GM21717 (cell line): ENCODE results near the gene BCAT1.
"Not testable (repeated sequence)": the region's sequence is repeated elsewhere in the genome, so short reads cannot be mapped to it uniquely, and the experiment has no call there.

Experiments
- ATAC-seq: cut with Tn5 transposase; IDR thresholded peaks from one replicate; pipeline ENCODE4 v1.9.1; 2021; ENCODE audit warnings: mild to moderate bottlenecking, moderate library complexity; ENCODE audit not compliant: unreplicated experiment

The BCAT1 gene

DNA sequence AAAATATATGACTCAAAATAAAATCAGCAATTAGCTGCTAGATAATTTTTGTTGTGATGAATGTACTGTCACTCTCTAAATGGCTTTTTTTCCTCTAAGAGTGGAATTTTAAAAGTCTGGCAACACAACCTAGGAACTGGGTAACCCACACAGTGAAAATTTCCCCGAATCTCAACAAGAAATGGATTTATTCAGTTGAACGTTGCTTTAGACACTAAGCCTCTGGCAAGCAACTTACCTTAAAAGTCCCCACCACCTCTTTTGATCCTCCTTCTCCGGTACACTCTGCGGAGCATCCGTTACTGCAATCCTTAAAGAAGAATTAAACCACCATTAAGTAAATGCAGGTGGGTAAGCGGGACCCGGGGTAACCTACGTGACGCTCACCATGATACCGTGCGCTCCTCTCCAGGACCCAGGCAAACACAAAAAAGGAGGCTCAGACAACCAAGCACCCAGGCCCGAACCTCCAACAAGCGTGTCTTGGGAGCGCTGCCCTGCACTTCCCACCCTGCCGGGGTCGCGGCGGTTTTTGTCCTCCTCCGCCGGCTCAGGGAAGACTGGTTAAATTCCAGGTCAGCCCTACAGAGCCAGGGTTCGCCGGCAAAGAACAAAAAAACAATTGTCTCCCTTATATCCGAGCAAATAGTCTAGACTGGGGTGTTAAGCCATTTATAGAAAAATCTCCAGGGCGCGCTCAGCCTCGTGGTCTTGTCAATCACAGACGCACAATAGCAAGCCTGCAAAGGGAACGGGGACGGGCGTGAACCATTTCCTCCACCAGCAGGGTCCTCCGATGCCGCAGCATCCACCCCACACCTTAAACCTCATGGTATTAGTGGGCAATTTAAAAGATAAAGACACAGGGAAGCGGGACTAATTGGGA lies 47.1 kb downstream of the BCAT1 start:
- ATAC-seq = no peak

DNA sequence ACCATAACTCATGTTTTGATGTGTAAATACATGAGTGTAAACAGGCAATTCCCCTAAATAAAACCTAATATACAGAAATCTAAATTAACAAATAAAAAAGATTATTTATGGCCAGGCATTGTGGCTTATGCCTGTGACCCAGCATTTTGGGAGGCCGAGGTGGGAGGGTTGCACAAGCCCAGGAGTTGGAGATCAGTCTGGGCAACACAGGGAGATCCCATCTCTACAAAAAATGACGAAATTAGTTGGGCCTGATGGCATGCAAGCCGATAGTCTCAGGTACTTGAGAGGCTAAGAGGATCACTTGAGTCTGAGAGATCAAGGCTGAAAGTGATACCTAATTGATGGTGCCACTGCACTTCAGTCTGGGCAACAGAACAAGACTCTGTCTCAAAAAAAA lies 48.7 kb downstream of the BCAT1 start:
- no peak for ATAC-seq

DNA sequence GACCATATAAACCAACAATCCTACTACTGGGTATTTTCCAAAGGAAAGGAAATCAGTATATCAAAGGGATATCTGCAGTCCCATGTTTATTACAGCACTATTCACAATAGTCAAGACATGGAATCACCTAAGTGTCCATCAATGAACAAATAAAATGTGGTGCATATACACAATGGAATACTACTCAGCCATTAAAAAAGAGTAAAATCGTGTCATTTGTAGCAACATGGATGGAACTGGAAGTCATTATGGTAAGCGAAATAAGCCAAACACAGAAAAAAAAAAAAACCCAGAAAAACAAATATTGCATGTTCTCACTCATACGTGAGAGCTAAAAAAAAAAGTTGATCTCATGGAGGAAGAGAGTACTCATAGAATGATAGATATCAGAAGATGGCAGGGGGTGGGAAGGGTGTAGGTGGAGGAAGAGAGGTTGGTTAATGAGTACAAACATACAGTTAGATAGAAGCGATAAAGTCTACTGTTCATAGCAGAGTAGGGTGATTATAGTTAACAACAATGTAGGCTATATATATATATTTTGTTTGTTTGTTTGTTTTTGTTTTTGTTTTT lies 49.3 kb downstream of the BCAT1 start:
- no peak for ATAC-seq

DNA sequence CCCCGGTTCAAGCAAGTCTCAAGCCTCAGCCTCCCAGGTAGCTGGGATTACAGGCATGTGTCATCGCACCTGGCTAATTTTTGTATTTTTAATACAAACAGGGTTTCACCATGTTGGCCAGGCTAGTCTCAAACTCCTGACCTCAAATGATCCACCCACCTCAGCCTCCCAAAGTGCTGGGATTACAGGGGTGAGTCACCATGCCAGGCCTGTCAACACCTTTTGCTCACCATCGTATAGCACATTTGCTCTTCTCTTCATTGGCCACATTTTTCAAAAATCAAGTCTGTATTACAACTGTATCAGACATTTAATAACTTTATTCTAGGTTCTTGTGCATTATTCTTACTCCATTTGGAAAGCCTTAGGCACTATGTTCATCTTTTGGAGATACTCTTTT lies 50.3 kb downstream of the BCAT1 start:
- no peak for ATAC-seq

DNA sequence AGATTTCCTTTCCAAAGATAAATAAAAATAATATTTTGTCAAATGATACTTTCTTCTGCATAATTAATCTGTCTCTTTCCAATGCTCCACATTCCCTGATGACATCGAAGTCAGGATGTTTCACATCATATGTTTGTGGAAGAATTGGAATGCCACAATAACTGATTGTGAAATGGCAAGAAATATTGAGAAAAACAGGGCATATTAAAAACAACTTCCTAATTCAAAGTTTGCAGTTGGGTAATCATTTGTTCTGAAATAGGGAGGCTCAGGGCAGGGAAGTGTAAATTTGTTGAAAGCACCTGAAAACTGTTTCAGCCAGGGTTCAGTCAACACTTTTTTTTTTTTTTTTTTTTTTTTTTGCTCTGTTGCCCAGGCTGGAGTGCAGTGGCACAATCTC lies 50.7 kb downstream of the BCAT1 start:
- no peak for ATAC-seq

DNA sequence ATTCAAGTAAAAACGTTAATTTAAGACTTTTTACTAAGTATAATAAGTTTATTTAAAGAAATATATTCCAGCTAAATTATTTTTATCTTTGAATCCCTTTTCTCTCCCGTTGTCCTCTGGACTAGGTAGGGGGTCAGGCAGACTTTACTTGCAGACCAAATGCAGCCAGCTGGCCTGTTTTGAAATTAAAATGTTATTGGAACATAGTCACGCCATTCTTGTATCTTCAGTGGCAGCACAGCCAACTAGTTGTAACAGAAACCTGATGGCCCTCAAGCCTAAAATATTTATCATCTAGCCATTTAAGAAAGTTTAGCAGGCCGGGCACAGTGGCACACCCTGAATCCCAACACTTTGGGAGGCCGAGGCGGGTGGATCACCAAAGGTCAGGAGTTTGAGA lies 52.7 kb downstream of the BCAT1 start:
- ATAC-seq = no peak

DNA sequence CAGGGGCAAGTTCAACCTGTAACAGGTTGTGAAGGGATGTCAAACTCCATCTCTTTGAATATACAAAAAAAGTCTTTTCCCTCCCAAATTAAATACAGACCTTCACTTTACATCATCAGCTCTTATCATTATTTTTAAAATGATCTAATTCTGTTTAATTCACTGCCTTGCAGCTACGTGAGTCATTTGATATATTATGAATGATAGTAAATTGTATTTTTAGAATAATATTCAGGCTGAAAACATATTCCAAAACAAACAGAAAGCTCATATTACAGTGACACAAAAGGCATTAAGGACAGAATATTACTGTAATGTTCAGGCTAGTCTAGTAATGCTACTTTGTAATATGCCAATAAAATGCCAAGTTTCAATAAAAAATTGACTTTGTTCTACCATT lies 53.3 kb downstream of the BCAT1 start:
- no peak for ATAC-seq

DNA sequence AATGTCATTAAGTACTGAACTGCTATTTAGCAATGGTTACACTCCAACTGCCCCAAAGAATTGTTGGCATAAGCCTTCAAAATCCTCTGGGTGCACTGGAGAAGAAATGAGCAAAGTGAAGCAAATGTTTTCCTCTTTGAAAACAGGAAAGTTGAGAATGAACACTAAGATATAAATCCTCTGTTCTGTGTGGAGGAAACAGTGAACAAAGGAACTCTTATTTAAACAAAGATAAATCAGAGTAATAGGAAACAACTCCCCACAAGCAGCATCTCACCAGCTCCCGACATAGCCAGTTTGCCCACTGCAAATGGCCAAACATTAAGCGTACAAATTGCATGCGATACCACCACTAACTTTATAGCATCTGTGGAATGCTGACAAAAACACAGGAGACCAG lies 54.0 kb downstream of the BCAT1 start:
- no peak for ATAC-seq

DNA sequence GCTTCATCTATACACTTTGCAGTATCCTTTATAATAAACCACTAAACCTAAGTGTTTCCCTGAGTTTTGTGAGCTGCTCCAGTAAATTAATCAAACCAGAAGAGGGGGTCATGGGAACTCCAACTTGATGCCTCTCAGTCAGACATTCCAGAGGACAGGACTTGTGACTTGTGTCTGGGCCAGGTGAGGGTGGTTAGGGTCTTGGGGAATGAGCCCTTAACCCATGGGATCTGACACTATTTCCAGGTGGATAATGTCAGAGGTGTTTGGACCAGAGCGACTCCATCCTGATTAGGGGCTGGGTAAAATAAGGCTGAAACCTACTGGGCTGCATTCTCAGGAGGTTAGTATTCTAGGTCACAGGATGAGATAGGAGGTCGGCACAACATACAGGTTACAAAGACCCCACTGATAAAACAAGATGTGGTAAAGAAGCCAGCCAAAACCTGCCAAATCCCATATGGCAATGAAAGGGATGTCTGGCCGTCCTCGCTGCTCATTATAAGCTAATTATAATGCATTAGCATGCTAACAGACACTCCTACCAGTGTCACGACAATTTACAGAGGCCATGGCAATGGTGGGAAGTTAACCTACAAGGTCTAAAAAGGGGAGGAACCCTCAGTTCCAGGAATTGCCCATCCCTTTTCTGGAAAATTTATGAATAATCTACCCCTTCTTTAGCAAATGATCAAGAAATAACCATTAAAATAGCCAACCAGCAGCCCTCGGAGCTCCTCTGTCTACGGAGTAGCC lies 58.7 kb downstream of the BCAT1 start:
- ATAC-seq = no peak

DNA sequence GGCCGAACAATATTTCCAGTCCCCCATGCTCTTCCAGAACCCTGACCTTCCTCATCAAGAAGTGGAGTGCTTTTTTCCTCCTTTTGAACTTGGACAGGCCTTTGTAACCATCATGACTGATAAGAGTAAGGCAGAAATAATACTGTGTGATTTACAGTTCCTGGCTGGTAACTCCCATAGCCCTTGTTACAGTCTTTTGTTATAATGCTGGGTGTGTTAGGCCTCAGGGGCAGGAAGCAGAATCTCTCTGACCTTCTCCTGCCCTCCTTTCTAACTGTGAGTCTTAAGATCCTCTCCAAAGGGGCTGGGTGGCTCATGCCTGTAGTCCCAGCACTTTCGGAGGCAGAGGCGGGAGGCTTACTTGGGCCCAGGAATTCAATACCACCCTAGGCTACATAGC lies 59.5 kb downstream of the BCAT1 start:
- no peak for ATAC-seq

DNA sequence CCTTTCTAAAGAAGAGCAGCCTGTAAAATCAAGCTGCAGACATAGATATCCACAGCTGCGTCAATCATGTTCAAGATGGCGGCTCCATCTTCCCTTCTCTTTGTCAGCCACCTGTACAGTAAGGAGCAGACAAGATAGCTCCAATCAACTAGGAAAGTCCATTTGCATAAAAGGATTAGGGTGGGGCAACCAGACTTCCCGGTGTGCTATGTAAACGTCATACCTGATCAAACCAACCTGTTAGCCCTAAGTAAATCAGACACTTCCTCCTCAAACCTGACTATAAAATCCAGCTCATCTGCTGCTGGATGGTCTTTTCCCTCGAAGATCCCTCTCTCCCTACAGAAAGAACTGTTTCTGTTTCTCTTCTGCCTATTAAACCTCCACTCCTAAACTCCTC lies 60.1 kb downstream of the BCAT1 start:
- ATAC-seq = no peak

DNA sequence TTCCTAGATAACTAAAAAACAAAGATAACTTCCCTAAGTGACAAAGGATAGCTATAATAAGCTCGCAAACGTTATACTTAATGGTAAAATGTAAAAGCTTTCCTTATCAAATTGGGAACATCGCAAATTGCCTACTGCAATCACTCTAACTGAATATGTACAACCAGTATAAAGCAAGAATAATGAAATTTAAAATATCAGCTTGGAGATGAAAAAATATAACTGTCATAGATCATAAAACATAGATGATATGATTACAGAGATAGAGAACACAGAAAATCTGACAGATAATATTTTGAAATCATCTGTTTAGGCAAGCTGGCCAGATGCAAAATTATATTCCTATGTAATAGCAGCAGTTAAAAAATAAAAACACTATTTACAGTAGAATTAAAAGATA lies 64.0 kb downstream of the BCAT1 start:
- no peak for ATAC-seq

DNA sequence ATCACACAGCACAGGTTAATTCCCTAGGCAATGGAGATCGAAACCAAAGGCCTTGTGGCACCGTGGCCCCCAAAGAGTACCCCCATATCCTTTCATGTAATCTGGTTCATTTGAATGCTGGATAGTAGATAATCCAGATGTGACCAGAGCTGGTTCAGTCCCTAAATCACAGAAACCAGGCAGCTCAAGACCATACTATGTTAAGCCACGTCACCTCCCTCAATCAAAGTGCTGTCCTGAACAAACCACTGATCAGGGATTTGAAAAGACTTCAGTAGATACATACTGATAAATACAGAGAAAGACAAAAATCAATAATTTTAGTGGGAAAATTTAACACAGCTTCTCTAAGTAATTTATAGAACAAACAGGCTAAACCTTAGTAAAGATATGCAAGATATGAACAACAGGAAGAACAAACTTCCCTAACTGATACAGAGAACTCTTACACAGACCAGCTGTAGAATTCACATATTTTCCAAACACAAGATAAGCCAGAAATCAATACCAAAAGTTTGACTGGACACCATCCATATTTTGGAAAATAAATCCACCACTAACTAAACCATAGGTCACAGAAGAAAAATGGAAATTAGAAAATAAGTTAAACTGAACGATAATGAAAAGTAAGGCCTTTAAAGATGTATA lies 67.1 kb downstream of the BCAT1 start:
- no peak for ATAC-seq

DNA sequence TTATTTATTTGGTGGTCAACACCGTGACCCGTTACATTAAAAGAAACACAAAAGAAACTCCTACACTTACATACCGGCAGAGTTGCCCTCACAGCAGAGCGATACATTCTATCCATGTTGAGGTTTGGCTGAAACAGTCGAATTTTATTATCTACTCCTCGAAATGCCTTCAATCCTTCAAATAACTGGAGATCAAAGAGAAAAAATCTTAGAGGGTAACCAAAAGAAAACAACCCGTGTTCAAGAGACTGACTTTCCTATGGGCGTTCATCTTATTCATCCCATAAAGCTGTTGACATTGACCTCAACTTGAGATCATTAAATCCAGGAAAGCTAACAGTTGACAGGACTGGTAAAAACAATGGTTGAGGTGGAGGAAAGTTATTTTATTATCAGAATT lies 67.7 kb downstream of the BCAT1 start:
- ATAC-seq = no peak

DNA sequence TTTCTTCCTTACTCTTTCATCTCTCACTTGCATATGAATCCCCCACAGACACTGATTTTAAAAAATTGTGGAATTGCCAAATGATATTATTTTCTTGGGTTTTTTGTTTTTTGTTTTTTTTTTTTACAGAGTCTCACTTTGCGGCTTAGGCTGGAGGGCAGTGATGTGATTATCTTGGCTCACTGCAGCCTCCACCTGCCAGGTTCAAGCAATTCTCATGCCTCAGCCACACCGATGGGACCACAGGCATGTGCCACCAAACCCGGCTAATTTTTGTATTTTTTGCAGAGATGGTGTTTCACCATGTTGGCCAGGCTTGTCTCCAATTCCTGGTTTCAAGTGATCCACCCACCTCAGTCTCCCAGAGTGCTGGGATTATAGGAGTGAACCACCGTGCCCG lies 68.2 kb downstream of the BCAT1 start:
- no peak for ATAC-seq

DNA sequence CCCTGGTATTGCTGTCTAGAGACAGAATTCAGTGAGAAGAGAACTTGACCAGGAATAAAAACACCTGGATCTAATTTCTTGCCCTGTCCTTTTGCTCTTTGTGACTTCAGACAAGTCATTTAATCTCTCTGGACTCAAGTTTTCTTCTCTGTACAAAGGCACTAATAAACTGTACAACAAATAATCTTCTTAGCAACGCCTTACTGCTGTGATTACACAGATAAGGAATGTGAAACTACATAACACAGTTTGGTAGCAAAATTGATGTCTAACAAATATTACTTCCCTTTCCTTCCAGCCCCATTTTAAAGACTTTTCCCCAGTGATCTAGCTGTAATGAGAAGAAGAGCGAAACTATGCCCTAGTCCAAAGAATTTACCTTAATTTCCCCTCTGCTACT lies 69.3 kb downstream of the BCAT1 start:
- no peak for ATAC-seq

DNA sequence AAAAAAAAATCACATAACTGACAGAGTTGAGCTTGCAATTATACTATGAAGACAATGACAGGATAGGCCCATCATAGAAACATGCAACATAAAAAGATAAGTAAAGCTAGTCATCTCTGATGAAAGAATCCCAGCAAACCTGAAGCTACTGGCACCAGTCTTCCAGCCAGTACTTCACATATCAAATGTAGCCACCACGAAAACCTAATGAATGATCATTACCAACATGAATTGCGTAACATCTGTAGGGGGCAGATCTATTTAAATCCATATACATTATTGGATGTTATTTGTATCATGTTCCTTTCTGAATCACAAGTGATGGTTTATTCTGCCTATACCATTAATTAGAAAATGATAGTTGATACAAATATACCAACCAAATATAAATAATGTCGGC lies 73.9 kb downstream of the BCAT1 start:
- ATAC-seq = no peak

DNA sequence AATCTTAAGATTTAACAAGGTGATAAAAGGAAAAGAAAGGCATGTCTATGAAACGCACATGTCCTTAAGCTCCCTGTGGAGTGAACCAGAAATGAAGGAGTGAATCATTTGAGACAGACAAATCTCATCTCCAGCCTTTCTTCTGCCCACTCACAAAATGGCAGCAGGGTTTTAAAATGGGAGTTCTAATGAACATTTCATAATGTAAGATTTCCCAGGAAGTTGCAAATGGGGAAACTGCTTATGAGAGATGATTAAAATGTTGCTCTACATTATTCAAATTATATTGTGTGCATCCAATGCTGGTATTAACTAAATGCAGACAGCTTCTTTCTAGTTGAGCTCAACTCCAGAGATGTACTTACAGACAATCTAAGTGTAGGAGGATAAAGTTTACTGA lies 76.7 kb downstream of the BCAT1 start:
- ATAC-seq = no peak

DNA sequence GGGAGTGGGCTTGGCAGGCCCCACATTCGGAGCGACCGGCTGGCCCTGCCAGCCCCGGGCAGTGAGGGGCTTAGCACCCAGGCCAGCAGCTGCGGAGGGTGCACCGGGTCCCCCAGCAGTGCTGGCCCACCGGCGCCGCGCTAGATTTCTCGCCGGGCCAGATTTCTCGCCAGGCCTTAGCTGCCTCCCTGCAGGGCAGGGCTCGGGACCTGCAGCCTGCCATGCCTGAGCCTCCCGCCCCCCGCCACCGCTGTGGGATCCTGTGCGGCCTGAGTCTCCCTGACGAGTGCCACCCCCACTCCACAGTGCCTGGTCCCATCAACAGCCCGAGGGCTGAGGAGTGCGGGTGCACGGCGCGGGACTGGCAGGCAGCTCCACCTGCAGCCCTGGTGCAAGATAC lies 82.8 kb downstream of the BCAT1 start:
- ATAC-seq = not testable (repeated sequence)

DNA sequence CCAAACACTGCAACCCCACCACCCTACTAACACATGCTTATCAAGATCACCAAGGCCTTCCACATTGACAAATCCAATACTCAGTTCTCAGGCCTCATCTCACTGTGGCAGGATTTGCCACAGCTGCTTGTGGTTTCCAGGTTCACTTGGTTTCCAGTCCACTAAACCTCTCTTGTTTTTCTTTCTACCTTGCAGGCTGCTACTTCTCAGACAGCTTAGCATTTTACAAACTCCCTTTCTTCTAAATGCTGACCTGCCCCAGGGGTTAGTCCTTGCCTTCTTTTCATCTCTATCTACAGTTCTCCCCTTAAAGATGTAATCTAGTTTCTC lies 84.1 kb downstream of the BCAT1 start:
- peak; percentile 59 for ATAC-seq

DNA sequence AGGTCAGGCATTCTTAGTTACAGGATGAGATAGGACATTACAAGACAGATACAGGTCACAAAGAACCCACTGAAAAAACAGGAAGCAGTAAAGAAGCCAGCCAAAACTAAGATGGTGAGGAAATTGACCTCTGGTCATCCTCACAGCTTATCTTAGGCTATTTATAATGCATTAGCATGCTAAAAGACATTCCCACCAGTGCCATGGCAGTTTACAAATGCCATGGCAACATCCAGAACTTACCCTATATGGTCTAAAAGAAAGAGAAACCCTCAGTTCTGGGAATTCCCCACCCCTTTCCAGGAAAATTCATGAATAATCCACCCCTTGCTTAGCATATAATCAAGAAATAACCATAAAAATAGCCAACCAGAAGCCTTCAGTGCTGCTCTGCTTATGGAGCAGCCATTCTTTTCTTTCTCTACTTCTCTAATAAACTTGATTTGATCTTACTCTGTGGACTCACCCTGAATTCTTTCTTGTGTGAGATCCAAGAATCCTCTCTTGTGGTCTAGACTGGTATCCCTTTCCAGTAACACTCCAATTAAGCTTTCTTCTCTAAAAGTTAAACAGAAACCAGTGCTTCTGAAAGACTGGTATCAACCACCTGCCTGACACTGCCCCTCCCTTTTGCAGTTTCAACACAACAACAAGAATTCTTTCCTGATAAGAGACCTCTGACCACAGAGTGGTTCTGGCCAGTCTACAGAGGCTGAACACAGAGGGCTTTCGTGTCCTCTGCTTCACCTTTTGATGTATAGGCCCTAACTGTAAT lies 86.9 kb downstream of the BCAT1 start:
- peak; percentile 75 for ATAC-seq
